Stimulated activated CD8-positive, alpha-beta memory T cell treated with anti-CD3 and anti-CD28 coated beads, Interleukin-4, amount 100 ng/mL, for 4 hours (primary cell): ENCODE measurements around the gene UQCC2.

Source experiments
- DNase-seq, 2 donors: peaks; one replicate each; pipeline ENCODE4 v3.0.0-alpha.2; 2020; ENCODE audit warnings: low read depth in 2 of 2, low spot score in 1 of 2

The UQCC2 gene

DNA sequence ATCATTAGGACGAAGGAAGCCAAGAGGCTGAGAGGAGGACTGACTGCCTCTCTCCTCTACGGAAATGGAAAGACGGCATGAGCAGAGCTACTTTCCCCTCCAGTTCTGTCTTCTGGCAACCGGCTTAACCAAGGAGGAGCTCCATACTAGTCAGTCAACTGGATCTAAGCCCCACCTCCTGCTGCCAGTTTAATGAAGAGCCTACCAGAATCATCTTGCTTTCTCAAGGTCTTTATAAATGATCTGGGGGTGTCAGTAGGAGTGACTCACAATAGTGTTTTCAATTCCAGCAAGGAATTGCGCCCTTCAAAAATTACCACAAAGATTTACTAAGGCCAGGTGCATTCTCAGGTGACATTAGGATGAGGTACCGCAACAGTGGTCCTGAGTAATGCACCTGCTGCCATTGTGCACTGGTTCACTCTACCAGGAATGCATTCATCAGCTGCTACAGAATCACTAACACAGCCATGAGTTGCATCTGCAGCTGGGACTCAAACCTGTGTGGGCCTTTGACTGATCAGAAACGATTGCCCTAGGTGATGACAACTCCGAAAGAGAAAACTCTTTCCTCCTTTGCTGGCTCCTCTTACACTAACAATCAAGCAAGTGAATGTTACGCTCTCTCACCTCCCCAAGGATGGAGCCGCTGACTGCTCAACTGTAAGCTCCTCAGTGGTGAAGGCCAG lies 2.8 kb downstream of the UQCC2 start:
- DNase-seq: no peak

DNA sequence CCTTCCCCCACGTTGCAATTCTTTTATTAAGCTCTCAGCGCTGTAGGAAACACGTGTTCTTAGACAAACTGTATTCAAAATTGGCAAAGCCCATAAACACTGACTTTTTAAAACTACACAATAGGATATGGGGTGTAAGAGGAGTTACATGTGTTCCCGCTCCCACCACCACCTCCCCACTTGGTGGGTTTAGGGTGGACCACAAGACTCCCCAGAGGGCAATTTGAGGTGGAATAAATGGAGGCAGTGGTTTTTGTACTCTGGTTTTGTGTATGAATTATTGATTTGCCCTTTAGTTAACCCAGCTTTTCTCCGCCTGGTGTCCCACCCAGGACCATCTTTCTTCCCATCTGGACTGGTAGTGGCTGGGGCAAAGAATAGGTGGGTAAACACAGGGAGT lies 3.7 kb downstream of the UQCC2 start:
- DNase-seq: no peak

DNA sequence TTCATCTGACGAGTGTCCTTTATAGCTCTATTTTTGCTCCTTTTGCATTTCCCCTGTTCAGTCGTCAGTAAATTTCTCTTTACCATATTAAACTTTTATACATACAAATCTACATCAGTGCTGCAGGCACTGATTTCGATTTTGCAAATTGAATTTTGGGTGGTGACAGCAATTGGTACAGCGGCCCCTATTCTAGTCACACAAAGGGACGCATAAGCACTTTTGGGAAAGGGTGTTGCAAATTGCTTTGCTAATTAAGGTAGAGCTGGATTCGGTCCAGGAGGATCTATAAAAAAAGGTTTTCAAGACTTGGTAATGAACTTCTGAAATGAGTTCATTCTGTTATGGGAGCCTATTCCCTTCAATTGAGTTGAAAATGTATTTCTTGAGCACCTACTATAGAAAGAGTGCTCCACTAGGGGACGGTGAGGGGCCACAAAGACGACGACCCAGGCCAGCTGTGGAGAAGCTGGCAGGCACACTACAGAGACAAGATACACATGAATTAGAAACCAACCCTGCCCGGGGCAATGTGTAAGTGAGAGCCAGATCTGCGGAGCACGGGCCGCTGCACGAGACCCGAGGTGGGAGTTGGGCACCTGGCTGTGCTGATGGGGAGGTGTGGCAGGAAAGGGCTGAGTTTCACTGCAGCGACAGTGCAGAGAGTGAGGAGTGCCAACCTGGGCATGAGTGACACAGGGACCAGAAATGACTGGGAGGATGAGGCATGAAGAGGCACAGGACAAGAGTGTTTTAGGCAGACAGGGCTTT lies 5.4 kb downstream of the UQCC2 start:
- no peak for DNase-seq

DNA sequence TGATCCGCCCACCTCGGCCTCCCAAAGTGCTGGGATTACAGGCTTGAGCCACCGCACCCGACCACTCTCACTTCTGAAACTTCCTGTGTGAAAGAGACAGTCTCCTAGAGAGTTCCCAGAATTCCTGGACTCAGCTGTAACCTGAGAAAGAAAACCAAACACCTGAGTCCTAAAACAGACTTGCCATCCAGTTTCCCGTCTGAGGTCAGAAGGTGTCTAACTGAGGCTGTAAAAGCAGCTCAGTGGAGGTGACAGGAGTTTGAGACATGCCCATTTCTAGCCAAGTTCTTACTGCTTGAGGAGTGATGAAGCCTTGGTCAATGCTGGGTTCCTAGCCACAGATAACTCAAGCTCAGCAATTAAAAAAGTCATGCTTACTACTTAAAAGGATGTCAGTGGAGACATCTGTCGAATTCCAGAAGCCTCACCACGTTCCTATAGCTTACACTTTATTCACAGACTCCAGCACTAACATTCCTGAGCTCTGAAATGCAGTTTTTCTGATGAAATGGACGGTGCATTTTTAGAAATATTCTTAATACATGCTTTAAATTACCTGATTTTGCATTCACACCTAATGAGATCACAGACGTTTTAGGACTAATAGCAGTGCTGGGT lies 6.1 kb downstream of the UQCC2 start:
- no peak for DNase-seq

DNA sequence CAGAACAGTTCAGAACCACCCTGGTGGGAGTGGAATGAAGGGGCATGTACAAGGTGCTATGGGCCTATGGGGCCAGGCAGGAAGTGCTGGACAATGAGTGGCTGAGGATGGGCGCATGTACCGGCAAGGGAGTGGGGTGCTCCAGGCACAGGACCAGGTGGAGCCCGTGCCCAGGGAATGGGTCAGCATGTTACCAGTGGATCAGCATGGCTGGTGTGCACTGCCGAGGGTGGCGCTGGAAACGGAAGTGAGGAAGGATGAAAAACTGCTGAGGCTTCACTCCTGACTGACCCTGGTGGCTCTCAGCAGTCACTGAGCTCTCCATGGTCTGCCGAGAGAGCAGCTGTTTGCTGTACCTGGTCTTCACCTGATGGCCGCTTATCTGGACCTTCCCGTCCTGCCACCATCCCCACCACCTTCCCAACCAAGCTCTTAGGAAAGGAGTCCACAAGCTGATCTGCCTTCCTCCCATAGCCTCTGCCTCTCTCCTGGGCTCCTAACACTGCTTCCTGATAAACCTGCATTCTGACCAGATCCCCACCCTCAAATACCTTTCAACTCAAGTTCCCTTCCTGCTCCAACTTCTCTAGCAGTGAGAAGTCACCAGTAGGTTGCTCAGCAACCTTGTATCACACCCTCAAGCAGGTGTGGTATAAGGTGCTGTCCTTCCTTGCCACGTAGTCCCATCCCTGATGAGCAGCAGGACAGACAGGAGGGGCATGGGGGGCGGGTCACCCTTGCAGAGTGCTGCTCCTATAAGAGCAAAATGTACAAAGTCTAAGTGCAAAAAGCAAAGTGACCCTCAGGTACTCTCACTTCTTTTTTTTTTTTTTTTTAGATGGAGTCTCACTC lies 7.1 kb downstream of the UQCC2 start:
- no peak for DNase-seq

DNA sequence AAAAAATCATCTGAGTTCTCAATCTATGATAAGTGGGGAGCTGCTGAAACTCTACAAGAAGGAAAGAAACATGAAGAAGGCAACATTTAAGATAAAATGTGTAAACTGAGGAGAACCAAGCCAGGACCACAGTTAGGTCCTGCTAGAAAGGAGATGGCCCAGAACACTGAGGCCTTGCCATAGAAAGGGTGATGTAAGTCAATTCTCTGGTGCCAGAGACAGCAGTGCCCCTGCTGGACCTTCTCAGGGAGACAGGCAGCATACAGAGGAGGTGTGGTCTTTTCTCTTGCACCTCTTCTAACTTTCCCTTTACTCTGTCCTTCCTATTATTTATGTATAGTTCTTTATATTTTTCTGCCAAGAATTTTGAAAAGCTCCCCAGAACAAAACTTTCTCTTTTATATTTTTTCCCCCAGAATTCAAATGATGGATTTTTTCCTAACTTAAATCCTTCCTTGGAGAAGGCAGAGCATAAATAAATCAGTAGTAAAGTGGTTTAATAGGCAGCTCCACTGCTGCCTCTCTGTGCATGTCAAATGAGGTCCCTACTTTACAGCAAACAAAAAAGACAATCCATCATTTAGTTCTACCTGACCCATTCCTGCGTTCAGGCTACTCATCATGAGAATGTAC lies 9.0 kb downstream of the UQCC2 start:
- no peak for DNase-seq

DNA sequence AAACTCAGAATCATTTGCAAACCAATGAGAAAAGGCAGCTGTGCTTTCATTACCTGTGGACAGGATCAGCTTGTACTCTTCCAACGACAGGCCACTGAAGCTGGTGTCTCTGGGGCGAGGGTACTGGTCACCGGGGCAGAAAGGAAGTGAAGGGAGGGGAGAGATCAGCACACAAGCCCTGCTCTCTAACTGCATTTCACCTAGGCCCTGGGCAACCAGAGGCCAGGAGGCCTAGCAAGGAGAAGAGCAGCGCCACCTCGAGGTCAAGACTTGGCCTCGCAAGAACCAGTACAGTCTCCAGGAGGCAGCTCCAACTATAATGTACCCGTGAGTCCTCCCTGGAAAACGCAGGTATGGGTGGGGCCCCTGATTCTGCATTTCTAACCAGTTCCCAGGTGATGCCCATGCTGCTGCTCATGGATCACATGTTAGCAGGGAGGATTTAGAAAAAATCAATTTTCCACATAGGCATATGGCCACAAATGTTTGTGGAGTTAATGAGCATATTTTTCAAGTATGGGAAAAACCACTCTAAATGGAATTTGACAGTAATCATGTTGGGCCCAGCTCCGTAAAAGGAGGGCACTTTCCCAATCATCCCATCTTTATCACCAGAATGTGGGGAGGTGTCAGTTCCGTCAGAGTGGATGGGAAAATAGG lies 11.0 kb downstream of the UQCC2 start:
- DNase-seq: peak; percentile 33 to 47

DNA sequence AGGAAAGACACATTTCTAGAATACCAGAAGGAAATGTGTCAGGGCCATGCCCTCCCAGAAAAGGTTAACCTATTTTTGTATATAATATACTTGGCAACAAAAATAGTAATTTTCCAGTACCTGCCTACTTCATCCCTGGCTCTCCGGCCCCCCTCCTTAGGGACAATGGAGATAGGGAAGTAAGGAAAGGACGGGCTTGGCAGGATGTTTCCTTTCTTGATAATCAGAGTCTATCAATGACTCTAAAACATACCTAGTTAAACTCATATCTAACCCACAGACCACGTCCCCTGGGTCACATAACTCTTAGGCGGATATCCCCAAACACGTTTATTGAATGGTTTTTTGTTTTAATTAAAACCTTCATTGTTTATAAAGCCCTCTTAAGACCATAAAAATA lies 11.8 kb downstream of the UQCC2 start:
- no peak for DNase-seq

GRCh38 chr6:33699131-33699530 lies 12.4 kb downstream of the UQCC2 start:
- DNase-seq: no peak

GRCh38 chr6:33698494-33698893 lies 13.0 kb downstream of the UQCC2 start:
- DNase-seq: no peak

GRCh38 chr6:33697845-33698244 lies 13.7 kb downstream of the UQCC2 start:
- no peak for DNase-seq

- DNase-seq: no peak
Observed at GRCh38 chr6:33696548-33697518, 14.7 kb downstream of the UQCC2 start.

DNA sequence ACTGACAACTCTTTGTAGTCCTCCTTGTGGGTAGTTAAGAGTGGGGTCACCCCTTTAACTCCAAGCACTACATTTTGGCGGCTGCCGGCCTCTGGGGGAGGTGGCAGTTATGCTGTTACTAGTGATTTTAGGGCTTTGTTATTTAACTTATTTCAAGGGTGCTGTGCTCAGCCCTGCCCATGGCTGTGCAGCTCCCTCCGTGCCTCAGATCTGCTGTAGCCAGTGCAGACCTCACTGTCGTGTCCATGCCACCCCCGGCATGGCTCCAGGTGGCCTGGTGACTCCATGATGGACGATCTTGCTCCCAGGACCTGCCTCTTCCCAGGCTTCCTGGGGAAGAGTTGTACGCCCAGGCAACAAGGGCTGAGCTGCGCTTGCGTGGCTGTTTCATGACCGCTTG lies 15.4 kb downstream of the UQCC2 start:
- DNase-seq: no peak

- no peak for DNase-seq
Observed at GRCh38 chr6:33695451-33695887, 16.0 kb downstream of the UQCC2 start.

GRCh38 chr6:33694977-33695376 lies 16.5 kb downstream of the UQCC2 start:
- no peak for DNase-seq

DNA sequence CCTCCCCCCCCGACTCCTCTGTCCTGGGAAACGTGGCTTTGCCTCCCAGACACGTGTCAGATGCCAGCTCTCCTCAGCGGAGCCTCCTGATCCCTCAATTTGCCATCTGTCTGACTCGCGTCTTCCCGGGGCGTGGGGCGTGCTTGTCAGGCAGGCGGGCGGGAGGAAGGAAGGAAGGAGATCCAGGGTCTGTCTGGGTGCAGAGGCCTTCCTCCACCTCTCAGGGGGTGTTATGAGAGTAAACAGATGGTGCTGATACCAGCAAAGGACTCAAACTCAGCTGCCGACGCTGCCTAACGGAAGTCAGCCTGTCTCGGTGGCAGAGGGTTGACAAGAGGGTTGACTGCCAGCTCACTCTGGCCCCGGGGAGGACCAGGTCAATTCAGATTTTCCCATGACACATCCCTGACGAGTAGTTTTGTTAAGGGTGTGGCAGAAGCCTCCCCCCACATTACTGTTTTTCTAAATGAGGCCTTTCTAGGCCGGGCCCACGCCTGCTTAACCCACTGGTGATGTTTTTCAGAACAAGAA lies 17.0 kb downstream of the UQCC2 start:
- DNase-seq: peak; percentile 34 to 55

DNA sequence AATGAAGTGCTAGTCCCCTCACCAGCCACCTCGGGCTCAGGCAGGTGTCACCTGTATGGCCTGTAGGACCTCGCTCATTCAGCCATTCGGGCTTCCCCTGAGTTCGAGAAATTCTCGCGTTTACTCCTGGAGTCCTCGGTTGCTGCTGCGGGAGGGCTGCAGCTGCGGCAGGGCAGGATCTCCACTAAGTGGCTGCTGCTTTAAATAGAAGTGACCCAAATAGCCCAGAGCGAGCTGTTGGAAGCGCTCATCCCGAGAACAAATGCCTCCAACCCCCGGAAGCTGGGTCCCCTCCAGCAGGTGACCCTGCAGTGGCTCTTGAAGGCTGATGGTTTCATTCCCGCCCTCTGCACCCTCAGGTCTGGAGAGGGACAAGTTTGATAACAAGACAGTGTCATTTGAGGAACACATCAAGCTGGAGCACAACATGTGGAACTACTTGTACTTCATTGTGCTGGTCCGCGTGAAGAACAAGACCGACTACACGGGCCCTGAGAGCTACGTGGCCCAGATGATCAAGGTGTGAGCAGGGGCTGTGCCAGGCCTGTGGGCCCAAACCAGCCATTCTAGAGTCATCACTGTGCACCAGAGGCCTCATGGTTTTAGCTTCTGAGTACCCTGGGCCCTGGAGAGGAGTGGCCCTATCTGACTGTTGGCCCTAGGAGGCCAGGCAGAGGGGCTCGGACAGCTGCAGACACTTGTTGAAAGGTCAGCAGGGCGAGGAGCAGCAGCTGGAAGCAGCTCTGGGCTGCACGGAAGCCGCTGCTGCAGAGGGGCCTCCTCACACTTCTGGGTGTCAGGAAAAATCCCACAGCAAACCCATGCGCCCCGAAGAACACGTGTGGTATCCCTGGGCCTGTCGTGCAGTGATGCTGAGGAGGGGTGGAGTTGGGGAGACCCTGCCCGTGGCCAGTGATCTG lies 18.1 kb downstream of the UQCC2 start:
- no peak for DNase-seq

DNA sequence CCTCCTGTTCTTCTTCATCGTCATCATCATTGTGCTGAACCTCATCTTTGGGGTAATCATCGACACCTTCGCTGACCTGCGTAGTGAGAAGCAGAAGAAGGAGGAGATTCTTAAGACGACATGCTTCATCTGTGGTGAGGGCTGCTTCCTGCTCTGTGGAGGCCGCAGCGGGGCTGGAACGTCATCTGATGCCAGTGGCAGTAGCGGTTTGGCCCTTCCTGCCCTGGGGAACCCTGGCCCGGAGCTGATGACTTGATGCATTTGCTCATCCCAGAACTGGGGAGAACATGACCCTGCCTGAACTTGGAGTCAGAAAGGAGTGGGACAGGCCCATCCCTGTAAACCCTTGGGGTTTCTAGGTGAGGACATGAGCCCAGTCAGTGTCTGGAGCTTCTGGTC lies 18.7 kb downstream of the UQCC2 start:
- DNase-seq: peak; percentile 18 to 31
